IMR-90 (cell line): ENCODE results near the gene GATA6. TPM values are rescaled to one million over a fixed set of nuclear protein-coding genes. Genes with fewer than 3 reads are reported as not detected.

Experiments
- ATAC-seq: fragments of 200-7000 bp; cut with Tn5 transposase; 2 replicates; pipeline ENCODE4 v1.9.1; 2020; ENCODE audit warnings: low read depth, mild to moderate bottlenecking, moderate library complexity
- Bru-seq: library from RNA; stranded (reverse); fragments of 400-500 nt; gene quantifications from one replicate; lab custom pipeline; 2021; lab: Mats Ljungman, UMichigan
- BruChase-seq, 2 experiments: library from RNA; stranded (reverse); fragments of 400-500 nt; gene quantifications; one replicate each; lab custom pipeline; 2021; lab: Mats Ljungman, UMichigan
- BruUV-seq: library from RNA; stranded (reverse); fragments of 400-500 nt; replicated peaks from 2 replicates; lab custom pipeline; 2021; lab: Mats Ljungman, UMichigan
- CTCF ChIA-PET: fragments of 300-600 bp; formaldehyde crosslinking; extraction: SDS; loops from one replicate; lab custom pipeline; 2021; ENCODE audit warnings: antibody characterized with exemption; lab: Yijun Ruan, JAX
- POLR2A ChIA-PET: fragments of 300-600 bp; sonication (Branson Sonifier 250); formaldehyde crosslinking; loops from one replicate; lab custom pipeline; 2022; ENCODE audit warnings: antibody characterized with exemption; ENCODE audit not compliant: unreplicated experiment; lab: Charles Lee
- DNase-seq: peaks from one replicate; pipeline ENCODE4 v3.0.0; 2013
- H2AFZ ChIP-seq: replicated peaks from 2 replicates; pipeline ENCODE3; 2013; ENCODE audit warnings: low read length, mild to moderate bottlenecking; ENCODE audit not compliant: poor library complexity
- H2AK5ac ChIP-seq: 2 replicates; pipeline ENCODE4 v1.6.1; 2013; ENCODE audit warnings: low read depth, low read length, inconsistent platforms
- H2AK9ac ChIP-seq: replicated peaks from 2 replicates; pipeline ENCODE3; 2013; ENCODE audit warnings: mild to moderate bottlenecking, low read depth, low read length, moderate library complexity; ENCODE audit not compliant: poor library complexity
- H2BK120ac ChIP-seq: 2 replicates; pipeline ENCODE4 v1.6.1; 2013; ENCODE audit warnings: low read depth, low read length, inconsistent platforms
- H2BK15ac ChIP-seq: 3 replicates; pipeline ENCODE4 v1.6.1; 2013; ENCODE audit warnings: low read depth, low read length, inconsistent platforms
- H2BK20ac ChIP-seq: 2 replicates; pipeline ENCODE4 v1.6.1; 2013; ENCODE audit warnings: low read depth, mild to moderate bottlenecking, inconsistent platforms, low read length, moderate library complexity
- H2BK5ac ChIP-seq: 2 replicates; pipeline ENCODE4 v1.6.1; 2013; ENCODE audit warnings: mild to moderate bottlenecking, low read depth, low read length, inconsistent platforms; ENCODE audit not compliant: poor library complexity, severe bottlenecking
- H3K14ac ChIP-seq: replicated peaks from 2 replicates; pipeline ENCODE4 v1.6.1; 2013; ENCODE audit warnings: low read depth, low read length, inconsistent platforms
- H3K18ac ChIP-seq: 2 replicates; pipeline ENCODE4 v1.6.1; 2013; ENCODE audit warnings: low read depth, low read length, control low read depth
- H3K23ac ChIP-seq: 2 replicates; pipeline ENCODE4 v1.6.1; 2013; ENCODE audit warnings: low read depth, low read length, inconsistent platforms
- H3K27ac ChIP-seq: 2 replicates; pipeline ENCODE4 v1.5.1; 2013; ENCODE audit warnings: mild to moderate bottlenecking, control low read depth, low read length; ENCODE audit not compliant: insufficient read depth
- H3K27me3 ChIP-seq: 2 replicates; pipeline ENCODE4 v1.6.1; 2013; ENCODE audit warnings: low read length; ENCODE audit not compliant: control insufficient read depth, insufficient read depth
- H3K36me3 ChIP-seq: 2 replicates; pipeline ENCODE4 v1.6.1; 2013; ENCODE audit warnings: low read length, mixed read lengths; ENCODE audit not compliant: control insufficient read depth, insufficient read depth
- H3K4ac ChIP-seq: 2 replicates; pipeline ENCODE4 v1.6.1; 2013; ENCODE audit warnings: low read depth, low read length, inconsistent platforms
- H3K4me1 ChIP-seq: 2 replicates; pipeline ENCODE4 v1.6.1; 2013; ENCODE audit warnings: low read length, mixed read lengths; ENCODE audit not compliant: control insufficient read depth, insufficient read depth
- H3K4me2 ChIP-seq: 2 replicates; pipeline ENCODE4 v1.6.1; 2013; ENCODE audit warnings: low read depth, mild to moderate bottlenecking, control low read depth, low read length, moderate library complexity
- H3K4me3 ChIP-seq: 2 replicates; pipeline ENCODE4 v1.5.1; 2013; ENCODE audit warnings: low read depth, mild to moderate bottlenecking, control low read depth, low read length, moderate library complexity; ENCODE audit not compliant: insufficient read depth
- H3K56ac ChIP-seq: 2 replicates; pipeline ENCODE4 v1.6.1; 2013; ENCODE audit warnings: low read length, inconsistent platforms; ENCODE audit not compliant: insufficient read depth; ENCODE audit errors: extremely low read depth
- H3K79me1 ChIP-seq, 2 experiments: 2 replicates each; pipeline ENCODE4 v1.6.1; 2013; ENCODE audit warnings: low read length in 2 of 2, inconsistent platforms in 1 of 2, low read depth in 1 of 2
- H3K9ac ChIP-seq: 2 replicates; pipeline ENCODE4 v1.6.1; 2013; ENCODE audit warnings: low read depth, low read length, control low read depth
- H3K9me1 ChIP-seq: 2 replicates; pipeline ENCODE4 v1.6.1; 2013; ENCODE audit warnings: low read length, inconsistent platforms; ENCODE audit not compliant: insufficient read depth
- H3K9me3 ChIP-seq: 2 replicates; pipeline ENCODE4 v1.6.1; 2013; ENCODE audit warnings: low read length; ENCODE audit not compliant: control insufficient read depth, insufficient read depth
- H4K20me1 ChIP-seq: 2 replicates; pipeline ENCODE4 v1.6.1; 2013; ENCODE audit warnings: low read length, inconsistent platforms; ENCODE audit not compliant: insufficient read depth
- H4K5ac ChIP-seq: 2 replicates; pipeline ENCODE4 v1.6.1; 2013; ENCODE audit warnings: mild to moderate bottlenecking, low read depth, low read length, control low read depth
- H4K8ac ChIP-seq, 2 experiments: 2 replicates each; pipeline ENCODE4 v1.6.1; 2013; ENCODE audit warnings: low read depth in 2 of 2, low read length in 2 of 2, control low read depth in 1 of 2, inconsistent platforms in 1 of 2
- H4K91ac ChIP-seq: 2 replicates; pipeline ENCODE4 v1.6.1; 2013; ENCODE audit warnings: low read depth, low read length, inconsistent platforms; ENCODE audit not compliant: insufficient read depth
- BHLHE40 ChIP-seq: fragments of 150-350 bp; IDR thresholded peaks from 2 replicates; pipeline ENCODE4 v1.6.1; 2016; ENCODE audit warnings: mild to moderate bottlenecking, low read depth, low read length
- CTCF ChIP-seq: conservative IDR thresholded peaks from 2 replicates; pipeline ENCODE4 v1.5.1; 2012; ENCODE audit warnings: mild to moderate bottlenecking, low read depth, low read length, improper control_type of control experiment
- ELK1 ChIP-seq: fragments of 150-350 bp; IDR thresholded peaks from 2 replicates; pipeline ENCODE4 v1.6.1; 2016; ENCODE audit warnings: low read depth, mild to moderate bottlenecking, low read length, moderate library complexity, borderline replicate concordance
- MAFK ChIP-seq: IDR thresholded peaks from 2 replicates; pipeline ENCODE4 v1.6.1; 2012; ENCODE audit warnings: low read depth, low read length, improper control_type of control experiment
- MAZ ChIP-seq: IDR thresholded peaks from 2 replicates; pipeline ENCODE4 v1.6.1; 2012; ENCODE audit warnings: low read depth, mild to moderate bottlenecking, low read length, improper control_type of control experiment, moderate library complexity, borderline replicate concordance
- NFE2L2 ChIP-seq: fragments of 150-350 bp; IDR thresholded peaks from 2 replicates; pipeline ENCODE4 v1.6.1; 2016; ENCODE audit warnings: low read depth, mild to moderate bottlenecking, low read length
- POLR2A ChIP-seq: IDR thresholded peaks from 2 replicates; pipeline ENCODE4 v1.6.1; 2012; ENCODE audit warnings: mild to moderate bottlenecking, low read depth, low read length
- RAD21 ChIP-seq: IDR thresholded peaks from 2 replicates; pipeline ENCODE4 v1.6.1; 2012; ENCODE audit warnings: low read length, improper control_type of control experiment
- USF2 ChIP-seq: fragments of 150-350 bp; IDR thresholded peaks from 2 replicates; pipeline ENCODE4 v1.6.1; 2017; ENCODE audit warnings: mild to moderate bottlenecking, antibody characterized with exemption, low read length, low read depth
- WGBS, 2 experiments: methylation state at CpG; one replicate each; pipeline versions ENCODE4 v1.1.5 to v1.1.7; 2013; ENCODE audit warnings: missing lambda C conversion rate in 2 of 2; ENCODE audit not compliant: insufficient read length in 1 of 2; ENCODE audit errors: extremely low coverage in 2 of 2; 5-methylcytosine and 5-hydroxymethylcytosine counted together
- dilution Hi-C: fragments of 300-500 bp; cut with HindIII; formaldehyde crosslinking; loops from one replicate; pipeline ENCODE4 v1.14.3; 2018; ENCODE audit warnings: low sequenced_read_pairs; ENCODE audit not compliant: unreplicated experiment
- in situ Hi-C: fragments of 300-500 bp; cut with MboI; formaldehyde crosslinking; loops from 3 replicates; pipeline ENCODE4 v1.14.3; 2019; ENCODE audit warnings: low sequenced_read_pairs, inconsistent platforms, mixed read lengths
- intact Hi-C: fragments of 100-400 bp; cut with micrococcal nuclease; formaldehyde crosslinking; loops from 2 replicates; pipeline ENCODE4 v1.10.0; 2022
- long read RNA-seq: library from polyadenylated mRNA; unstranded; transcript quantifications from one replicate; pipeline ENCODE4 v2.0.0, GENCODE V29; 2021; ENCODE audit not compliant: unreplicated experiment
- polyA plus RNA-seq, 3 experiments: library from polyadenylated mRNA; depleted of rRNA; stranded (reverse); fragments of >200 nt; gene quantifications; 2 replicates each; pipeline ENCODE4 v1.2.3, GENCODE V29; 2012; ENCODE audit warnings: low replicate concordance in 1 of 3
- total RNA-seq: library from RNA; depleted of rRNA; stranded (reverse); fragments of >200 nt; gene quantifications from 2 replicates; pipeline ENCODE4 v1.2.3, GENCODE V29; 2012; rRNA removed

GATA6 gene
- 2.5 and 3.3 TPM in 2 replicates for total RNA-seq
- 4.0 and 4.2 TPM in 2 replicates for polyA plus RNA-seq (2012; rRNA removed)
- 1.8 and 5.7 TPM in 2 replicates for polyA plus RNA-seq (2012; cell fraction: cytosol; rRNA removed)
- 10.4 and 10.7 TPM in 2 replicates for polyA plus RNA-seq (2012; cell fraction: nucleus; rRNA removed; ENCODE audit: low replicate concordance)
- percentile 82 among the genes with signal in this experiment for Bru-seq, nascent RNA
- percentile 64 among the genes with signal in this experiment for BruChase-seq, experiment 1, labeled RNA remaining after a 6-hour chase
- BruChase-seq, experiment 2, labeled RNA remaining after a 2-hour chase: percentile 66 among the genes with signal in this experiment
- long read RNA-seq, transcript GATA6-202 (6 exons, 2,057 nt): minor isoform, 11 of 35 reads
- long read RNA-seq, transcript GATA6-201 (7 exons, 3,770 nt): major isoform, 12 of 35 reads
- long read RNA-seq, partial matches to known transcripts: 6 of 35 reads
- long read RNA-seq, other reads (novel, unspliced or antisense): 6 of 35 reads

- dilution Hi-C loops: no loop called here
- Histone ChIP-seq H3K18ac (peak within 1 kb of the TSS; percentile 44; the same call in 1 of the 2 replicates), H2AK9ac (peak within 1 kb of the TSS; percentile 77), H2BK20ac (peak within 1 kb of the TSS; percentile 62; the same call in 1 of the 2 replicates), H3K27ac (peak within 1 kb of the TSS; percentile 75), H2BK5ac (peak within 1 kb of the TSS; percentile 48), H2BK120ac (peak within 1 kb of the TSS; percentile 84), H3K14ac (peak within 1 kb of the TSS; percentile 68), H3K23ac (peak within 1 kb of the TSS; percentile 89), H2BK15ac (peak within 1 kb of the TSS; percentile 27; the same call in 2 of the 3 replicates), H4K91ac (peak within 1 kb of the TSS; percentile 66), H3K27me3 (peaks cover 45% of the 10 kb centered on the region), H2AK5ac (peak within 1 kb of the TSS; percentile 79), H3K9ac (peak within 1 kb of the TSS; percentile 89), H3K4ac (peak within 1 kb of the TSS; percentile 65), H3K36me3 (peaks cover 8% of the 10 kb centered on the region), H2AFZ (peak within 1 kb of the TSS; percentile 87), H3K9me3 (peaks cover 14% of the 10 kb centered on the region), H3K4me3 (peak within 1 kb of the TSS; percentile 77), H3K56ac (peak within 1 kb of the TSS; percentile 80; the same call in 1 of the 2 replicates), H4K5ac (no peak within 1 kb of the TSS), H3K79me1 (peaks cover 4 to 18% of the 10 kb centered on the region in 2 experiments; a peak in 2 of 4 replicates), H3K9me1 (no peaks in the 10 kb centered on the region), H4K8ac (peak within 1 kb of the TSS; percentile 43 to 62; a peak in 2 of 4 replicates), H3K4me1 (peaks cover 12% of the 10 kb centered on the region), H3K4me2 (peak within 1 kb of the TSS; percentile 94), H4K20me1 (peaks cover 43% of the 10 kb centered on the region)
- ChIA-PET POLR2A (interaction anchor here (0.6 kb wide), 1 partner anchor 9 kb away, joined by 3 read pairs; no protein-coding TSS in a partner anchor), CTCF (interaction anchor here (0.5 to 0.7 kb wide), 3 partner anchors 13 to 404 kb away, joined by 3 to 5 read pairs (median 3); no protein-coding TSS in a partner anchor)
- in situ Hi-C loops: no loop called here
- intact Hi-C loops: loop anchor here (1.0 to 5.0 kb wide), 3 partner anchors 300 to 533 kb away; no protein-coding TSS in a partner anchor
- WGBS, 2 experiments: 1% methylated on average over 15 of the region's 87 CpGs; no CpG with 5 or more reads in 1 of the 2 experiments
- BruUV-seq: no TSS peak
- DNase-seq (peak; percentile 91), ATAC-seq (peak; percentile 78)
- TF ChIP-seq POLR2A (peak; percentile 98), RAD21 (peak; percentile 59), NFE2L2 (no peak), CTCF (peak; percentile 65), USF2 (no peak), MAFK (no peak), MAZ (peak; percentile 11; the same call in 1 of the 2 replicates), BHLHE40 (peak; percentile 66; the same call in 1 of the 2 replicates), ELK1 (no peak)
These were observed at the start of gene GATA6 for GRCh38 chr18:22169011-22169888. TSS of gene GATA6 (plus strand) at chr18:22169589. CDS start at chr18:22171145, 1,556 bp downstream.
